ENCODE data around the gene FOXJ3.

GRCh38 chr1:42168763-42169162 lies 166.3 kb downstream of the FOXJ3 start:
- no peak for TF ChIP-seq CTCF (IDR thresholded peaks at IDR 0.05)
- TF ChIP-seq POLR2A (IDR thresholded peaks at IDR 0.05), result no peak
- no peak for TF ChIP-seq EP300 (IDR thresholded peaks at IDR 0.05)
